GM21723 (cell line): ENCODE measurements around the gene WDFY4.

Source experiments
- ATAC-seq: cut with Tn5 transposase; IDR thresholded peaks from one replicate; pipeline ENCODE4 v1.9.1; 2021; ENCODE audit warnings: mild to moderate bottlenecking, moderate library complexity; ENCODE audit not compliant: unreplicated experiment

WDFY4 gene

GRCh38 chr10:48842231-48842630 lies 157.6 kb downstream of the WDFY4 start:
- ATAC-seq, result no peak

- ATAC-seq, result no peak
Measured at GRCh38 chr10:48843198-48843597, 158.5 kb downstream of the WDFY4 start.

- ATAC-seq, result no peak
Measured at GRCh38 chr10:48844616-48845015, 159.9 kb downstream of the WDFY4 start.

GRCh38 chr10:48845512-48845911 lies 160.8 kb downstream of the WDFY4 start:
- ATAC-seq, result no peak

GRCh38 chr10:48847691-48848090 lies 163.0 kb downstream of the WDFY4 start:
- ATAC-seq, result no peak

GRCh38 chr10:48856855-48857254 lies 172.2 kb downstream of the WDFY4 start:
- no peak for ATAC-seq

- no peak for ATAC-seq
Measured at GRCh38 chr10:48872234-48872633, 187.6 kb downstream of the WDFY4 start.

GRCh38 chr10:48878091-48878490 lies 193.4 kb downstream of the WDFY4 start:
- ATAC-seq, result no peak

- no peak for ATAC-seq
Measured at GRCh38 chr10:48879451-48879850, 194.8 kb downstream of the WDFY4 start.

- no peak for ATAC-seq
Measured at GRCh38 chr10:48880016-48880705, 195.5 kb downstream of the WDFY4 start.

- no peak for ATAC-seq
Measured at GRCh38 chr10:48881937-48882336, 197.3 kb downstream of the WDFY4 start.

- ATAC-seq, result no peak
Measured at GRCh38 chr10:48882881-48883280, 198.2 kb downstream of the WDFY4 start.

GRCh38 chr10:48883701-48884100 lies 199.0 kb downstream of the WDFY4 start:
- ATAC-seq, result no peak

- no peak for ATAC-seq
Measured at GRCh38 chr10:48884179-48885045, 199.7 kb downstream of the WDFY4 start.

GRCh38 chr10:48885376-48885775 lies 200.7 kb downstream of the WDFY4 start:
- ATAC-seq, result no peak

GRCh38 chr10:48887982-48888381 lies 203.3 kb downstream of the WDFY4 start:
- ATAC-seq, result no peak

- no peak for ATAC-seq
Measured at GRCh38 chr10:48890888-48891850, 206.5 kb downstream of the WDFY4 start.

GRCh38 chr10:48894911-48895802 lies 210.5 kb downstream of the WDFY4 start:
- ATAC-seq, result no peak

GRCh38 chr10:48895803-48896195 lies 211.1 kb downstream of the WDFY4 start:
- ATAC-seq, result no peak
